Measurements from ENCODE around the gene NCF4.

Gene NCF4

DNA sequence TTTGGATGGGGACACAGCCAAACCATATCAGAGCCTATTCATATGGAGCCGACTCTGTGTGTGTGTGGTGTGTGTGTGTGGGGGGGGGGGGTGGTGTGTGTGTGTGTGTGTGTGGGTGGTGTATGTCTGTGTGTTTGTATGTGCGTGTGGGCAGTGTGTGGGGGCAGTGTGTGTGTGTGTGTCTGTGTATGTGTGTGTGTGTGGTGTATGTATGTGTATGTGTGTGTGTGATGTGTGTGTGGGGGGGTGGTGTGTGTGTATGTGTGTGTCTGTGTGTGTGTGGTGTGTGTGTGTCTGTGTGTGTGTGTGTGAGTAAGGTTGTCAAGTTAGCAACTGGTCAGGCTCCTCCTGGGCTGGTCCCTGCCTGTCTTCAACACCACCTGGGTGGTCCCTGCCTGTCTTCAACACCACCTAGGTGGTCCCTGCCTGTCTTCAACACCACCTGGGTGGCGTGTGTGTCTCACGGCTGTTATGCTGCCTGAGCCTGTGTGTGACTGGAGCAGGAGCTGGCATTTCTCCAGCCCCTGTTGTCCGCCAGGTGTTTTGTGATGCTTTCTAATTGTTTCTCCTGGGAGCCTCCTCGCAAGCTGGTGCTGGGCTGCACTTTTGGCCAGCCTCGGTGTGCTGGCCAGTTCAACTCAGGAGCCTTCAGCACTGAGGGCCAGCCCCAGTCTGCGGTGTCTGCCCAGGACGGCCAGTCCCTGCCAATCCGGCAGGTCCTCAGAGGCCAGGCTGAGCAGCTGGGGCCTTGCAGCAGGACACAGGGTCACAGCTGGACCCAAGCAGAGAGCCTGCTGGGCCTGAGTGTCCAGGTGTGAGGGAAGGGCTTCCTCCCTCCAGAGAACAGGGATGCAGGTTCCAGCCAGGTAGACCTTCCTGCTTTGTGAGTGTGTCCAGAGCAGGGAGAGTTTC, 22.4 kb upstream of the NCF4 start:
- no peak for DNase-seq

- no peak for DNase-seq
Measured at GRCh38 chr22:36839356-36840073, 21.3 kb upstream of the NCF4 start.

- DNase-seq, result no peak
Measured at GRCh38 chr22:36840106-36840505, 20.7 kb upstream of the NCF4 start.

- DNase-seq, result no peak
Measured at GRCh38 chr22:36846271-36846670, 14.5 kb upstream of the NCF4 start.

DNA sequence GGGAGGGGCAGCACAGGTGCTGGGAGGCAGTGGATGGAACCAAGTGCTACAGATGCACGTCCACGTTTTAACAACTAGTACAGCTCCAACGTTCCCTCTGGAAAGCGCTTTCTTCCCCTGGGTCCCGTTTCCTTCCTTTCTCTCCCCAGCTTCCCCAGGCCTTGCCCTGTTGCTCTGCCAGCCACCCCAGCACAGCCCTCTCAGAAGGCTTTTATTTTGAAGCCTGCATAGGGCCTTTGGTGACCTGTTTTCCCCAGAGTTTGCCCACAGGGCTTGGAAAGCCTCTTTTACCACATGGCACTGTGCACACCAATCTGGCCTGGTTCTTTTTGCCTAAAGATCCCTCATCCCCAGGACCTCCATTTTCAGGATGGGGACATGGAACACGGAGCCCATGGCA, 13.9 kb upstream of the NCF4 start:
- no peak for DNase-seq

DNA sequence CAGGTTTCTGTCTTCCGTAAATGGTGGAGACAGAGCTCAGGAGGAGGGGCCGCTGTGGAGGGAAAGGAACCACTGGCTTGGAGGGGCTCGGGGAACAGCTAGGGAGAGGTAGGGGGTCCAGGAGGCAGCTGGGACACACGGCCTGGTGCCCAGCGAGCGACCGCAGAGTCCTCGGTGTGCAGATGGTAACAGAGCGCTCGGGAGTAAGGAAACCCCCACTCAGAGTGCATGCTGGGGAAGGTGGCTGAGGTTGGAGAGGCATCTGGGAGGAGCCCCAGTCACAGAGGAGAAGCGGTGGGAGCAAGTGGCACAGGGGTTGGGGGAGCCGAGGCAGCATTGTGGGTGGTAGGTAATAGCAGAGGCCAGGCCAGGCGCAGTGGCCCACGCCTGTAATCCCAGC, 10.8 kb upstream of the NCF4 start:
- no peak for DNase-seq

- no peak for DNase-seq
Measured at GRCh38 chr22:36850682-36851081, 10.1 kb upstream of the NCF4 start.

GRCh38 chr22:36852056-36852973, 8.5 kb upstream of the NCF4 start:
- no peak for DNase-seq

- peak; percentile 94 for DNase-seq
Measured at GRCh38 chr22:36853407-36854099, 7.3 kb upstream of the NCF4 start.

GRCh38 chr22:36855478-36855877, 5.3 kb upstream of the NCF4 start:
- DNase-seq, result no peak

- peak; percentile 92 for DNase-seq
Measured at GRCh38 chr22:36856121-36856791, 4.5 kb upstream of the NCF4 start.

DNA sequence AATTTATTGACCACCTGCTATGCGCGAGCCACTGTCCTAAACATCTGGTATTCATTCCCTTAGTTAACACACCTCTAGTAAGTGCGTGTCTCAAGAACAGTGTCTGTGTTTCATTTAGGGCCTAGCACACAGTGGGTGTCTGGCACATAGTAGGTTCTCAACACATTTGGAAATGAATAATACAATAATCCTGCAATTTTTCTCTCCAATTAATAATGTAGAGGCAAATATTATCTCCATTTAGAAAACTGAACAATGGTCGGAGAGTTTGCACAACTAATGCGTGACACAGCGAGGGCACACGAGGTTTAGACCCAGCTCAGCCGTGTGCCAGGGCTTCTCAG, 4.0 kb upstream of the NCF4 start:
- no peak for DNase-seq

DNA sequence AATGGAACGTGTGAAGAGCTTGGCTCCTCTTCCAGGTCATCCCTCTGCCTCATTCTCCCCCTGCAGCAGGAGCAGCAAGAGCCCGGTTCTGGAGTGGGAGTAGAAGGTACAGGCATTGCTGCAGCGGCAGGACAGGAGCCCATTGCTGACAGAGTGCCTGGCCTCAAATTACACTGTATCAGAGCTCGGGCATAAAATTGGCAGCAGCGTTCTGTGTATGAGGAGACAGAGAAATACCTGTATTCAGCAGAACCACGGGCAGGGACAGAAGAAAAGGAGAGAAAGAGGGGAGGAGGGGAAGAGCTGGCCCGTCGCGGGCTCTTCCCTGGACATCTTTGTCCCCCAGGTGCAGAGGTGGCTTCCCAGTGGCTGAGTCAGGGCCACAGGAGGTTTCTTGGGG, 2.6 kb upstream of the NCF4 start:
- DNase-seq, result no peak

GRCh38 chr22:36858966-36859365, 1.8 kb upstream of the NCF4 start:
- DNase-seq, result no peak

GRCh38 chr22:36860017-36860416, 789 bp upstream of the NCF4 start:
- DNase-seq, result no peak

DNA sequence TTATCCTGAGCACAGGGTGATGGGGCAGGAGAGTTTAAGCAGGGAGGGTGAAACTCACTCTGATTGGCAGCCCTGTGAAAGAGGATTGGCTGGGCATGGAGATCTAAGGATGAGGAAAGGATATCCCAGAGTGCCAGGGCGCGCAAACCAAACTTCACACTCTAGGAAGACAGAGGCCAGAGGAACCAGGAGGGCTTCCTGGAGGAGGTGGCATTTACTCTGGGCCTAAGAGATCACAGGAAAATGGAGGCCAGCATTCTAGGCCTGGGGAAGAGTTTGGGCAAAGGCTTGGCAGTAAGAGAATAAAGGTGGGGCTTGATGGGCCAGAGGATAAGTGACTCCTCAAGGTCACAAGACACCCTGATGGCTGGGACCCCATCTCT, 377 bp upstream of the NCF4 start:
- DNase-seq, result no peak

- DNase-seq, result peak; percentile 56
Measured at GRCh38 chr22:36862251-36863242, 1.7 kb downstream of the NCF4 start.

- no peak for DNase-seq
Measured at GRCh38 chr22:36863281-36863680, 2.5 kb downstream of the NCF4 start.

- no peak for DNase-seq
Measured at GRCh38 chr22:36863979-36864378, 3.2 kb downstream of the NCF4 start.

- no peak for DNase-seq
Measured at GRCh38 chr22:36864454-36865215, 3.8 kb downstream of the NCF4 start.
